ENCODE results near the gene SMIM23. TPM values are rescaled to one million over a fixed set of nuclear protein-coding genes. Genes with fewer than 3 reads are reported as not detected.

The SMIM23 gene
- polyA plus RNA-seq, 2 of the 4 experiments (the other 2 are of a cell fraction), result not detected

GRCh38 chr5:171747061-171747859, 38.4 kb upstream of the SMIM23 start:
- no peak for FAIRE-seq
- Histone ChIP-seq H3K27ac (no peak overlapping the region), H3K4me2 (no peak overlapping the region), H3K4me1 (no peaks in the 10 kb centered on the region), H3K4me3 (no peak overlapping the region), H3K9me3 (no peaks in the 10 kb centered on the region)
- TF ChIP-seq ZFP36 (IDR thresholded peaks at IDR 0.05; ENCODE audit: borderline replicate concordance, partially characterized antibody) (peak; percentile 50), GATA3 (IDR thresholded peaks at IDR 0.05; ENCODE audit: borderline replicate concordance) (no peak)
- ChIA-PET POLR2A (no interaction called here), CTCF (interaction anchor here (0.8 to 1.0 kb wide), 2 partner anchors 9 to 23 kb away, joined by 3 read pairs; no protein-coding TSS in a partner anchor)
- DNase-seq (ENCODE audit: low read depth in 1 of 2, low spot score in 1 of 2), result no peak
- WGBS (ENCODE audit: missing lambda C conversion rate), result 44% methylated on average over 7 of the region's 7 CpGs
- ATAC-seq, result no peak

- Histone ChIP-seq H3K9me3 (no peaks in the 10 kb centered on the region), H3K27ac (no peak overlapping the region), H3K4me1 (no peaks in the 10 kb centered on the region), H3K4me2 (no peak overlapping the region), H3K4me3 (no peak overlapping the region)
- CTCF ChIA-PET, result interaction anchor here (1.2 to 1.9 kb wide), 3 partner anchors 10 to 119 kb away, joined by 3 to 6 read pairs (median 4); no protein-coding TSS in a partner anchor
- POLR2A ChIA-PET, result no interaction called here
- no peak for DNase-seq (ENCODE audit: low read depth in 1 of 2, low spot score in 1 of 2)
- ATAC-seq, result no peak
- TF ChIP-seq FOSL2 (IDR thresholded peaks at IDR 0.05), result no peak
- TF ChIP-seq FOSL2 (CRISPR knock-in tag; IDR thresholded peaks at IDR 0.05), result no peak
- TF ChIP-seq CBX2 (IDR thresholded peaks at IDR 0.05; ENCODE audit: borderline replicate concordance, low read depth), result no peak
- TF ChIP-seq JUN (IDR thresholded peaks at IDR 0.05), result no peak
- no peak for TF ChIP-seq HOXB5 (CRISPR knock-in tag; IDR thresholded peaks at IDR 0.05)
- no peak for TF ChIP-seq NR3C1 (IDR thresholded peaks at IDR 0.05)
- no peak for TF ChIP-seq EHMT2 (IDR thresholded peaks at IDR 0.05; ENCODE audit: low read depth)
- TF ChIP-seq GATA3 (IDR thresholded peaks at IDR 0.05; ENCODE audit: borderline replicate concordance), result no peak
- no peak for TF ChIP-seq RCOR1 (IDR thresholded peaks at IDR 0.05; ENCODE audit: low read depth, low read length)
- no peak for TF ChIP-seq NFE2L2 (conservative IDR thresholded peaks at IDR 0.05; ENCODE audit: low read length)
- no peak for TF ChIP-seq MAFK (IDR thresholded peaks at IDR 0.05; ENCODE audit: partially characterized antibody)
- TF ChIP-seq HOXB13 (CRISPR knock-in tag; IDR thresholded peaks at IDR 0.05; ENCODE audit: low read depth), result no peak
- no peak for TF ChIP-seq HEYL (CRISPR knock-in tag; IDR thresholded peaks at IDR 0.05)
- TF ChIP-seq NPAS2 (CRISPR knock-in tag; IDR thresholded peaks at IDR 0.05; ENCODE audit: borderline replicate concordance), result no peak
- 78% methylated on average over 6 of the region's 6 CpGs for WGBS (ENCODE audit: missing lambda C conversion rate)
- no peak for FAIRE-seq
Measured at GRCh38 chr5:171748720-171749119, 36.9 kb upstream of the SMIM23 start.

- ATAC-seq (no peak; a peak in 1 of 6 replicates), DNase-seq (ENCODE audit: low read depth in 1 of 2, low spot score in 1 of 2) (no peak), FAIRE-seq (no peak)
- no peak for TF ChIP-seq NR3C1 (IDR thresholded peaks at IDR 0.05)
- no peak for TF ChIP-seq POLR2A (IDR thresholded peaks at IDR 0.05; ENCODE audit: low read length)
- no peak for TF ChIP-seq RAD21 (conservative IDR thresholded peaks at IDR 0.05 in 1 of 2, IDR thresholded peaks at IDR 0.05 in 1 of 2)
- no peak for TF ChIP-seq USF2 (IDR thresholded peaks at IDR 0.05)
- no peak for TF ChIP-seq MAFK (IDR thresholded peaks at IDR 0.05; ENCODE audit: partially characterized antibody)
- no peak for TF ChIP-seq ZSCAN20 (CRISPR knock-in tag; IDR thresholded peaks at IDR 0.05)
- TF ChIP-seq BCL3 (IDR thresholded peaks at IDR 0.05), result no peak
- no peak for TF ChIP-seq HMGXB4 (CRISPR knock-in tag; IDR thresholded peaks at IDR 0.05; ENCODE audit: borderline replicate concordance)
- no peak for TF ChIP-seq HOXB13 (CRISPR knock-in tag; IDR thresholded peaks at IDR 0.05; ENCODE audit: low read depth)
- CTCF ChIA-PET, result interaction anchor here (1.2 to 1.9 kb wide), 3 partner anchors 9 to 120 kb away, joined by 3 to 6 read pairs (median 4); no protein-coding TSS in a partner anchor
- no peaks in the 10 kb centered on the region for H3K9me3 ChIP-seq
- H3K4me2 ChIP-seq, result no peak overlapping the region
- H3K4me3 ChIP-seq, result no peak overlapping the region
- no peaks in the 10 kb centered on the region for H3K4me1 ChIP-seq
- POLR2A ChIA-PET, result no interaction called here
- WGBS (ENCODE audit: missing lambda C conversion rate), result 67% methylated on average over 3 of the region's 3 CpGs
- H3K27ac ChIP-seq, result no peak overlapping the region
Measured at GRCh38 chr5:171749365-171749764, 36.3 kb upstream of the SMIM23 start.

Measured in A549 (cell line).